ENCODE results near the gene PHACTR1.

The PHACTR1 gene

GRCh38 chr6:13075141-13075845 is 358.7 kb downstream of the PHACTR1 start:
- DNase-seq = peak; percentile 58 to 78 (median 76)

DNA sequence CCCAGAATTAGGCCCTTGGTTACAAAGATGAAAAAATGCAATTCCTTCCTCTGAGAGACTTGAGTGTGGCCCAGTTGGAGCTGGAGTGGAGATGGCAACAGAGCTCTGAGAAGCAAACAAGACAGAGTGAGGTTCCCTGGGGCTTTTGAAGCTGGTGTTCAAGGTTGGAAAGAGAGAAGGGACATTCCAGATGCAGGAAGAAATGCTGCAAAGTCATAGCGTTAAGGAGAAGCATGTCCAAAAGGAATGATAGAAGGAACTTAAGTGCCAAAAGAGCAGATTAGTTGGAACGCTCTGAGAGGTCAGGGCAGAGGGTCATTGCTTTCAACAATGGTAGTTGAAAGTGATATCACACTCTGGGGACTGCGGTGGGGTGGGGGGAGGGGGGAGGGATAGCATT is 360.0 kb downstream of the PHACTR1 start:
- no peak for DNase-seq

- no peak for DNase-seq
Observed at GRCh38 chr6:13077117-13077516, 360.6 kb downstream of the PHACTR1 start.

GRCh38 chr6:13079096-13079723 is 362.6 kb downstream of the PHACTR1 start:
- no peak for DNase-seq

DNA sequence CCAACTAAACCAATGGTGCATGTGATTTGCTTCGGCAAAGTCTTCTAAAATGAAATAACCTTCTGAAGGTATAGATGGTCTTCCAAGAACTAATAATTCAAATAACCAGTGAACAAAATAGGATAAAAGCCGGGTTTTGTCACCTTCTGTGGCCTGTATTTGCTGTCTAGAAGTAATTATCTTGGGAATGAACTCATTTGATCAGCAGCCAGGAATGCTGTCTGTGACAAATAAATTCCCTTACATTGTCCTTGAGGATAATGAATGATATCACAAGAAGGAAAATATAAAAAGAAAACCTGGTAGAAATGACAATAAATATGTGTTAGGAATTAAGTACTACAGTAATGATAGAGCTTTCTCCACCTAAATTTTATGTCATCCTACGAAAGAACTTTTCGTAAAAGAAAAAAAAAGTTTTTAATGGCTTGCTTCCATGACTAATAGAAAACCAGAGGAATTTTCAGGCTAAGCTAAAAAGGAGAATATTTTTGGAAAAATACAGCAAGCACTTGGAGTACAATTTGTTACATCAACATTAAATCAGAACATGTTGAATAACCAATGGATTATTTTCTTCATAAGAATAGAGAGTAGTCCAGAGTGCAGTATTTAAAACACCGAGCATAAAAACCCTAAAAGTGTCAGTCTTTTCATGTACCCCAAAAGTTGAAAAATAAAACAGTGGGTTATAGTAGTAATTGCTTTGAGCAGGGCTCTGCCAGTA is 364.1 kb downstream of the PHACTR1 start:
- no peak for DNase-seq

- no peak for DNase-seq
Observed at GRCh38 chr6:13081189-13081563, 364.6 kb downstream of the PHACTR1 start.

- DNase-seq = no peak
Observed at GRCh38 chr6:13089296-13089994, 372.9 kb downstream of the PHACTR1 start.

GRCh38 chr6:13091192-13091591 is 374.6 kb downstream of the PHACTR1 start:
- no peak for DNase-seq

- no peak for DNase-seq
Observed at GRCh38 chr6:13094781-13095425, 378.3 kb downstream of the PHACTR1 start.

- no peak for DNase-seq
Observed at GRCh38 chr6:13096084-13096483, 379.5 kb downstream of the PHACTR1 start.

GRCh38 chr6:13097454-13097853 is 380.9 kb downstream of the PHACTR1 start:
- DNase-seq = no peak

GRCh38 chr6:13098006-13098405 is 381.4 kb downstream of the PHACTR1 start:
- no peak for DNase-seq

GRCh38 chr6:13098793-13099570 is 382.4 kb downstream of the PHACTR1 start:
- peak; percentile 13 to 69 (median 44) for DNase-seq

DNA sequence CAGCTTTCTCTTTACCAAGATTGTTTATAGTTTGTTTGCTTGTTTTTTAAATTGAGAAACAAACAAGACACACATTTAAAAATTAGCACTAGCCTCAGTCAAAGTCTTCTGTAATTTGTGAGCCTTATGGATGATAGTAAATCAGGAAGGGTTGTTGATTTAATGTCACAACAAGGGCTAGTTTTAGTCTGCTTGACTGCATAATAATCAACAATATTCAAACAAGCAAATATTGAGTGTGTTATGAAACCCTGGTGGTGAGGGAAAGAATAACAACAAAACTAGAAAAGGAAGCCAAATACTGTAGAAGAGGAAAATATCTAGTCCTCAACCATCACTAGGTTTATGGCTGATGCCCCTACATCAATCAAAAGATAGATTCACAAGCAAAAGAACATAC is 383.2 kb downstream of the PHACTR1 start:
- DNase-seq = peak in 1 of 4 experiments; percentile 13

GRCh38 chr6:13101409-13101808 is 384.8 kb downstream of the PHACTR1 start:
- DNase-seq = peak in 3 of 4 experiments; percentile 27 to 37 (median 36)

DNA sequence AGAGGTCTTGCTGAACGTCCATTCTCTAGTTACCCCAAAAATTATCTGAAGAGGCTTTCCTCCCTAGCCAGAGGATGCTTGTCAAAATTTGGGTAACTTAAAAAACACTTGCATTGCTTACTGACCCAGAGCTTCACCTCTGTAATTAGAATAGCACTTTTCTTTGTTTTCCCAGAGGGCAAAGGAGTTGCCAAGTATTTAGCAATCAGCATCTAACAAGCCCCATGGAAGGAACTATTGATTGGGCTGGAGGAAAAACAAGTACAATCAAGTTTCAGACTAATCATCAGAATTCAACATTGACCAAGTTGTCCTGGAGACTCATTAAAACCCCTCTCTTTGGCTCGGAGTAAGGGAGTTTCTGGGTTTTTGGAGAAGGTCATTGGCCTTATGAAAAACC is 385.4 kb downstream of the PHACTR1 start:
- no peak for DNase-seq

DNA sequence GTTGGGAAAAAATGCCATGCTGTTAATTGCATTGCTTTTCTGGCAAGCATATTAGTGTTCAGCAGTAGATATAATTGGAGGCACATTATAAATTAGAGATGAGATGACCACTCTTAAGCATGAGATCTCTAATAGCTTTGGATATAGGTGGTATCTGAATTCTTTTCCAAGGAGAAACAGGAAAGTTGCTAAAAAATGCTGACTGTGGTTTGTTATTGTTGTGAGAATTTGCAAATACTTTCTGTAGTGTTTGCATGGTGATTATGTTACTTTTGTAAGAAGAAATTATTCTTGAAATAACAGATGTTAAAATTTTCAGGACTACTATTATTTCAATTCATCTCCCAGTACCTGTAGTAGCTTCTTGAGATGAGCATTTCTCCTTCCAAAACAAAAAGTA is 386.6 kb downstream of the PHACTR1 start:
- no peak for DNase-seq

DNA sequence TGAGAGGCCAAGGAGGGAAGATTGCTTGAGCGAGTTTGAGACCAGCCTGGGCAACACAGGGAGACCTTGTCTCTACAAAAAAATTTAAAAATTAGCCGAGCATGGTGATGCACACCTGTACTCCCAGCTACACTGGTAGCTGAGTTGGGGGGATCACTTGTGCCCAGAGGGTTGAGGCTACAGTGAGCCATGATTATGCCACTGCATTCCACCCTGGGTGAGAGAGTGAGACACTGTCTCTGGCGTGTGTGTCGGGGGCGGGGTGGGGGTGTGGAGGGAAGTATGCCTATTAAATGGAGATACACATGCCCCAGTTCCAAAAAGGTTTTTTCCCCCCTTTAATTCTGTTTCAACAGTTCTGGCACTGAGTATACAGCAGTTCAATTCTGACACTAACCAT is 388.6 kb downstream of the PHACTR1 start:
- no peak for DNase-seq

GRCh38 chr6:13112921-13113320 is 396.4 kb downstream of the PHACTR1 start:
- DNase-seq = no peak

DNA sequence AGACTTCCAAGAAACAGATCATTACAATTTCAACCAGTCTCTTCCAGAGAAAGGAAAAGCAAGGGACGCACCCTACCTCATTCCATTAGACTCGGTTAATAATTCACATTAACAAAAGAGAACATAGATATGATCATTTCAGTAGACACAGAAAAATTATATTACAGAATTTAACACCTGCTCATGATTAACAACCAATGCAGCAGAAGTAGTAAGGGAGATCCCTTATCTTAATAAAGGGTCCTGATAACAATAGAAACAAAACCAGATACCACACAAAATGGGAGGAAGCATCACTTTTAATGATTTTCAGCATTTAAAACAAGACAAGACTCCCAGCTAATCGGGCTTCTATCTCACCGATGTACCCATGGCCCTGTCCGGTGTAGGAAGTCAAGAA is 396.8 kb downstream of the PHACTR1 start:
- DNase-seq = no peak

DNA sequence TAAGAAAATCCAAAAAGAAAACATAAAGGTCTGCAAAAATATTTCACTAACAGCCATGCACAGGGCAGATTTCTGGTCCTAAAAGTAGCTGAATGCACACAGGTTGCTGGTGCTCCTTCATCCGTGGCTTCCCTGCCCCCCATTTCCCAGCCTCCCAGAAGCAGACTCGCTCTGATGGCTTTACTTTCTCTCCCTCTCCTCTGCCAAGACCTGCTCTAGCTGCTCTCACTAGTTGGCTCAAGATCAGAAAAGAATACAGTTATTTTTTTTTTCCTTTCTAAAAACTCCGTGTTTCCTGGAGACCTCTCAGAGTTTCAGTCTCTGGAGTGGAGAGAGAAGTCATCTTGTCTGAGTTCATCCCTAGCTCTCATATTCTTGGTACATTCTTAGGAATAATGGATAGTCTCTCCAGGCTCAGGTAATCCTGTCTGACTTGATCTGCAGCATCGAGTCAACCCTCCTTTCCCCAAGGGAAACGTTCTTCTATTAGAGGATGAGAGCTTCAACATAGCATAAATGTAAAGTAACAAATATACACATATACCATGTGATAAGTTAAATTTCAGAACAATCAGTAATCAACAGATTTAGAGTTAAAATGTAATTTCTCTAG is 397.5 kb downstream of the PHACTR1 start:
- no peak for DNase-seq

All from suppressor macrophage (primary cell).